A549 (cell line): ENCODE measurements around the gene IQGAP2. TPM values are rescaled to one million over a fixed set of nuclear protein-coding genes. Genes with fewer than 3 reads are reported as not detected.

Experiments used
- ATAC-seq, 2 experiments: fragments of 200-7000 bp in 1 of 2; fragments of >200 bp in 1 of 2; cut with Nextera tagmentation in 1 of 2; cut with Tn5 transposase in 1 of 2; 3 replicates each; pipeline versions ENCODE4 v1.8.0 to v1.9.1; 2018 to 2020; ENCODE audit warnings: mild to moderate bottlenecking in 1 of 2, moderate library complexity in 1 of 2
- CTCF ChIA-PET: fragments of 300-600 bp; sonication (Branson Sonifier 250); formaldehyde crosslinking; extraction: SDS; loops from one replicate; lab custom pipeline; 2021; ENCODE audit warnings: antibody characterized with exemption, inconsistent platforms; lab: Yijun Ruan, JAX
- POLR2A ChIA-PET: fragments of 350-600 bp; formaldehyde crosslinking; extraction: SDS; loops from one replicate; lab custom pipeline; 2021; ENCODE audit warnings: antibody characterized with exemption, inconsistent platforms; lab: Yijun Ruan, JAX
- DNase-seq, 2 experiments: peaks; one replicate each; pipeline versions ENCODE4 v3.0.0 to v3.0.0-alpha.2; 2011 to 2016; ENCODE audit warnings: low read depth in 1 of 2, low spot score in 1 of 2
- FAIRE-seq: peaks from 2 replicates; lab custom pipeline; 2011; peaks lifted over from hg19 to GRCh38; lab: Jason Lieb, UNC
- H3K27ac ChIP-seq, 2 experiments: fragments of >200 bp; sonication (Bioruptor Twin); formaldehyde crosslinking; 3 replicates each; pipeline ENCODE4 v1.5.1; 2016 to 2017
- H3K4me1 ChIP-seq: fragments of >200 bp; sonication (Bioruptor Twin); formaldehyde crosslinking; 3 replicates; pipeline ENCODE4 v1.6.1; 2016
- H3K4me2 ChIP-seq: fragments of >200 bp; sonication (Bioruptor Twin); formaldehyde crosslinking; 3 replicates; pipeline ENCODE4 v1.6.1; 2016
- H3K4me3 ChIP-seq: fragments of >200 bp; sonication (Bioruptor Twin); formaldehyde crosslinking; 3 replicates; pipeline ENCODE4 v1.5.1; 2016
- H3K9me3 ChIP-seq: fragments of >200 bp; sonication (Bioruptor Twin); formaldehyde crosslinking; 3 replicates; pipeline ENCODE4 v1.6.1; 2016
- BCL3 ChIP-seq: fragments of >200 bp; sonication (Bioruptor Twin); formaldehyde crosslinking; IDR thresholded peaks from 3 replicates; pipeline ENCODE4 v1.6.1; 2016
- BHLHE40 ChIP-seq: IDR thresholded peaks from 2 replicates; pipeline ENCODE4 v1.6.1; 2012; ENCODE audit warnings: low read depth, low read length, inconsistent platforms
- CBX2 ChIP-seq: fragments of 200-600 bp; sonication (generic); IDR thresholded peaks from 2 replicates; pipeline ENCODE4 v1.6.1; 2016; ENCODE audit warnings: low read depth, mild to moderate bottlenecking, borderline replicate concordance
- ESRRA ChIP-seq: fragments of 150-350 bp; IDR thresholded peaks from 2 replicates; pipeline ENCODE4 v1.6.1; 2014; ENCODE audit warnings: mild to moderate bottlenecking, low read length, borderline replicate concordance
- GATA3 ChIP-seq: IDR thresholded peaks from 2 replicates; pipeline ENCODE4 v1.6.1; 2012; ENCODE audit warnings: borderline replicate concordance
- HEYL ChIP-seq: fragments of 250-450 bp; sonication (Bioruptor Pico); IDR thresholded peaks from 2 replicates; pipeline ENCODE4 v1.8.0; 2021; ENCODE audit warnings: mild to moderate bottlenecking, moderate library complexity
- HOXA7 ChIP-seq: fragments of 250-450 bp; sonication (Bioruptor Pico); IDR thresholded peaks from 2 replicates; pipeline ENCODE4 v1.5.0; 2020; ENCODE audit warnings: mild to moderate bottlenecking, moderate library complexity
- HOXB13 ChIP-seq: fragments of 250-450 bp; sonication (Bioruptor Pico); IDR thresholded peaks from 2 replicates; pipeline ENCODE4 v1.5.0; 2020; ENCODE audit warnings: low read depth, mild to moderate bottlenecking, moderate library complexity
- MAFK ChIP-seq: fragments of 450-650 bp; IDR thresholded peaks from 2 replicates; pipeline ENCODE4 v1.6.1; 2014; ENCODE audit not compliant: partially characterized antibody
- MAX ChIP-seq: IDR thresholded peaks from 2 replicates; pipeline ENCODE4 v1.6.1; 2012
- MYC ChIP-seq: IDR thresholded peaks from 2 replicates; pipeline ENCODE4 v1.6.1; 2012; ENCODE audit warnings: mild to moderate bottlenecking, inconsistent platforms, low read length, improper control_type of control experiment, borderline replicate concordance
- NPAS2 ChIP-seq: fragments of 250-450 bp; sonication (Bioruptor Pico); IDR thresholded peaks from 2 replicates; pipeline ENCODE4 v1.8.0; 2022; ENCODE audit warnings: mild to moderate bottlenecking, moderate library complexity, borderline replicate concordance
- POLR2A ChIP-seq: IDR thresholded peaks from 2 replicates; pipeline ENCODE4 v1.6.1; 2012; ENCODE audit warnings: mild to moderate bottlenecking, low read length
- POLR2AphosphoS2 ChIP-seq: conservative IDR thresholded peaks from 2 replicates; pipeline ENCODE4 v1.6.1; 2012; ENCODE audit warnings: low read length, improper control_type of control experiment, inconsistent platforms
- RARB ChIP-seq: fragments of 250-450 bp; sonication (Bioruptor Pico); IDR thresholded peaks from 2 replicates; pipeline ENCODE4 v1.8.0; 2021; ENCODE audit warnings: mild to moderate bottlenecking, moderate library complexity
- RFX5 ChIP-seq: fragments of 450-650 bp; IDR thresholded peaks from 2 replicates; pipeline ENCODE4 v1.7.1; 2014; ENCODE audit warnings: antibody characterized with exemption, mild to moderate bottlenecking, moderate library complexity
- SMC3 ChIP-seq: fragments of >200 bp; sonication (Bioruptor Twin); formaldehyde crosslinking; IDR thresholded peaks from 3 replicates; pipeline ENCODE4 v1.6.1; 2018; ENCODE audit warnings: inconsistent platforms
- TP53 ChIP-seq: fragments of 250-450 bp; sonication (Bioruptor Pico); IDR thresholded peaks from 2 replicates; pipeline ENCODE4 v1.5.0; 2021; ENCODE audit warnings: mild to moderate bottlenecking, moderate library complexity
- USF2 ChIP-seq: fragments of 450-650 bp; IDR thresholded peaks from 2 replicates; pipeline ENCODE4 v1.6.1; 2014; ENCODE audit warnings: antibody characterized with exemption
- WGBS: methylation state at CpG from one replicate; pipeline ENCODE4 v1.1.6; 2017; ENCODE audit errors: missing lambda C conversion rate; 5-methylcytosine and 5-hydroxymethylcytosine counted together
- polyA plus RNA-seq, 4 experiments: library from polyadenylated mRNA; depleted of rRNA in 3 of 4; stranded (reverse); fragments of >200 nt; fragmentation: RNase III in 1 of 4; extraction: RNeasy Plus Mini Kit Qiagen cat#74134 plus additional on column Dnase treatment in 1 of 4; gene quantifications; 2 replicates in 3 of 4; 3 replicates in 1 of 4; pipeline ENCODE4 v1.2.3, GENCODE V29; 2011 to 2017
- TF ChIP-seq, protein P1 (sequence below): fragments of >200 bp; sonication (Bioruptor Twin); formaldehyde crosslinking; IDR thresholded peaks from 3 replicates; pipeline ENCODE4 v1.5.1; 2016
- TF ChIP-seq, protein P2 (sequence below): fragments of >200 bp; sonication (Bioruptor Twin); formaldehyde crosslinking; IDR thresholded peaks from 2 replicates; pipeline ENCODE4 v1.6.1; 2016

The IQGAP2 gene
- polyA plus RNA-seq, 2 of the 4 experiments (the other 2 are of a cell fraction): 5.3 to 10.1 TPM

DNA sequence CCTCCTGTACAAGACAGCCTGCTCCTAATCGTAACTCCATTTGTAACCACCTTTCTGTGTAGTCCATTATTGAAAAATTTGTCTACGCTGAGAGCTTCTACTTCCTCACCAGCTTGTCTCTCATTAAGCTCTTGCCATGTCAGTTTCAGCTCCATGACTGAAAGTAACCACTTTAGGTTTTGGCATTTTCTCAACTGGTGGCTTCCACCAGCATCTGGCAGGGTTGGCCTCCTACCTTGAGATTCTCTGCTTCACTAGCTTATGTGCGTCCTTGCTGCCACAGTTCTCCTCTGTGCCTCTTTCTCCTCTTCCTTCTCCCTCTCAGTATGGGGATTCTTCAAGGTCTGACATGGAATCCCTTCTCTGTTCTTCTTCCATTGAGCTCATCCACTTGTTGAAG, 188.3 kb downstream of the IQGAP2 start:
- POLR2A ChIA-PET: interaction anchor here (0.6 kb wide), 1 partner anchor 348 kb away, joined by 6 read pairs; no protein-coding TSS in a partner anchor
- TF ChIP-seq SMC3 (no peak), MAX (no peak), BCL3 (no peak), TP53 (CRISPR knock-in tag) (no peak), HOXB13 (no peak), BHLHE40 (no peak), RARB (CRISPR knock-in tag) (no peak), CBX2 (no peak), ESRRA (no peak), POLR2A (no peak)
- TF ChIP-seq, protein P1, sequence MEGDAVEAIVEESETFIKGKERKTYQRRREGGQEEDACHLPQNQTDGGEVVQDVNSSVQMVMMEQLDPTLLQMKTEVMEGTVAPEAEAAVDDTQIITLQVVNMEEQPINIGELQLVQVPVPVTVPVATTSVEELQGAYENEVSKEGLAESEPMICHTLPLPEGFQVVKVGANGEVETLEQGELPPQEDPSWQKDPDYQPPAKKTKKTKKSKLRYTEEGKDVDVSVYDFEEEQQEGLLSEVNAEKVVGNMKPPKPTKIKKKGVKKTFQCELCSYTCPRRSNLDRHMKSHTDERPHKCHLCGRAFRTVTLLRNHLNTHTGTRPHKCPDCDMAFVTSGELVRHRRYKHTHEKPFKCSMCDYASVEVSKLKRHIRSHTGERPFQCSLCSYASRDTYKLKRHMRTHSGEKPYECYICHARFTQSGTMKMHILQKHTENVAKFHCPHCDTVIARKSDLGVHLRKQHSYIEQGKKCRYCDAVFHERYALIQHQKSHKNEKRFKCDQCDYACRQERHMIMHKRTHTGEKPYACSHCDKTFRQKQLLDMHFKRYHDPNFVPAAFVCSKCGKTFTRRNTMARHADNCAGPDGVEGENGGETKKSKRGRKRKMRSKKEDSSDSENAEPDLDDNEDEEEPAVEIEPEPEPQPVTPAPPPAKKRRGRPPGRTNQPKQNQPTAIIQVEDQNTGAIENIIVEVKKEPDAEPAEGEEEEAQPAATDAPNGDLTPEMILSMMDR: no peak
- TF ChIP-seq, protein P2, sequence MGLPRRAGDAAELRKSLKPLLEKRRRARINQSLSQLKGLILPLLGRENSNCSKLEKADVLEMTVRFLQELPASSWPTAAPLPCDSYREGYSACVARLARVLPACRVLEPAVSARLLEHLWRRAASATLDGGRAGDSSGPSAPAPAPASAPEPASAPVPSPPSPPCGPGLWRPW: no peak
- FAIRE-seq (no peak), ATAC-seq (no peak), DNase-seq (no peak)
- Histone ChIP-seq H3K27ac (no peak overlapping the region), H3K4me1 (no peaks in the 10 kb centered on the region), H3K4me3 (no peak overlapping the region), H3K4me2 (no peak overlapping the region), H3K9me3 (no peaks in the 10 kb centered on the region)
- 78% methylated on average over 3 of the region's 3 CpGs for WGBS
- CTCF ChIA-PET: interaction anchor here (1.1 to 2.4 kb wide), 5 partner anchors 9 to 425 kb away, joined by 3 to 9 read pairs (median 5); no protein-coding TSS in a partner anchor

DNA sequence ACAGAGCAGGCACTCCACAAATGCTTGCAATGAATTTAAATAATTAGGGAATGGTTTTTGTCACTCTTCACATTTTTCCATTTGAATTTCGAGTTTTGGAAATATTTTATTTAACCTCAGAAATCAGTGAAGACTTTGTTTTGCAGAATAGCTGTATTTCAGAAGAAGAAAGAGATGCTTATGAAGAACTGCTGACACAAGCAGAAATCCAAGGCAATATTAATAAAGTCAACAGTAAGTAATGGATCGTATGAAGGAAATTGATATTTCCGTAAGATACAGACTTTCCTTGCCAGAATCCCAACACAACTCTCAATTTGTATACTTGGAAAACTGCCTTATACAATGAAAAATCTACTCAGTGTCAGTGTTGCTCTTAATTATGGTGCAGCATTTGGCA, 189.6 kb downstream of the IQGAP2 start:
- no peaks in the 10 kb centered on the region for H3K4me1 ChIP-seq
- H3K9me3 ChIP-seq: no peaks in the 10 kb centered on the region
- FAIRE-seq (no peak), ATAC-seq (no peak), DNase-seq (no peak)
- ChIA-PET POLR2A (no interaction called here), CTCF (interaction anchor here (0.9 to 2.4 kb wide), 5 partner anchors 8 to 181 kb away, joined by 3 to 9 read pairs (median 3); no protein-coding TSS in a partner anchor)
- 30% methylated on average over 3 of the region's 3 CpGs for WGBS
- H3K4me2 ChIP-seq: no peak overlapping the region
- no peak overlapping the region for H3K4me3 ChIP-seq
- H3K27ac ChIP-seq: no peak overlapping the region
- TF ChIP-seq MAFK (peak; percentile 95), GATA3 (no peak)

DNA sequence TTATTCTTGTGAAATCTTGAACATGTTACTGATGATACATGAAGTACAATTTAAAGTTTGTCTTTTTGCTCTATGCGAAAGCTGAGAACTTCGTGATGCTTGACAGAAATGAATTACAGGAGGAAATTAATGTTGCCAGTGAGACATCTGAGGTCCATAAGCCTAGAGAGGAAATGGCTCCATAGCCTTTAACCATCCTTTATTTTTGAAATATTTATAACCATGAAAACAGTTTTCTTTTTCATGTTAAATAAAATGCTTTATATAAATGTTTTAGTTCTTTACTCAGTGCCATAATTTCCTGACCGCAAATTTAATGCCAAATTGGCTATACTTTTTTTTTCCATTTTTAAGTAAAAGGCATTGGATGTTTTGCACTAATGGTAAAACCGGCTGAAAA, 191.0 kb downstream of the IQGAP2 start:
- no peaks in the 10 kb centered on the region for H3K9me3 ChIP-seq
- no peaks in the 10 kb centered on the region for H3K4me1 ChIP-seq
- H3K27ac ChIP-seq: no peak overlapping the region
- FAIRE-seq (no peak), DNase-seq (no peak), ATAC-seq (no peak)
- TF ChIP-seq RFX5 (no peak), NPAS2 (CRISPR knock-in tag) (no peak), HEYL (no peak), HOXA7 (CRISPR knock-in tag) (no peak), HOXB13 (no peak), USF2 (no peak), MYC (no peak), POLR2AphosphoS2 (no peak), MAX (no peak), BCL3 (no peak)
- TF ChIP-seq, protein P1: no peak
- ChIA-PET CTCF (interaction anchor here (9.5 kb wide), 1 partner anchor 180 kb away, joined by 145 read pairs; no protein-coding TSS in a partner anchor), POLR2A (no interaction called here)
- no peak overlapping the region for H3K4me2 ChIP-seq
- 65% methylated on average over 4 of the region's 4 CpGs for WGBS
- no peak overlapping the region for H3K4me3 ChIP-seq
